ENCODE data around the gene NKD1.
A peak's percentile ranks its signal among the peaks of the same experiment; 100 is the strongest.

NKD1 gene

DNA sequence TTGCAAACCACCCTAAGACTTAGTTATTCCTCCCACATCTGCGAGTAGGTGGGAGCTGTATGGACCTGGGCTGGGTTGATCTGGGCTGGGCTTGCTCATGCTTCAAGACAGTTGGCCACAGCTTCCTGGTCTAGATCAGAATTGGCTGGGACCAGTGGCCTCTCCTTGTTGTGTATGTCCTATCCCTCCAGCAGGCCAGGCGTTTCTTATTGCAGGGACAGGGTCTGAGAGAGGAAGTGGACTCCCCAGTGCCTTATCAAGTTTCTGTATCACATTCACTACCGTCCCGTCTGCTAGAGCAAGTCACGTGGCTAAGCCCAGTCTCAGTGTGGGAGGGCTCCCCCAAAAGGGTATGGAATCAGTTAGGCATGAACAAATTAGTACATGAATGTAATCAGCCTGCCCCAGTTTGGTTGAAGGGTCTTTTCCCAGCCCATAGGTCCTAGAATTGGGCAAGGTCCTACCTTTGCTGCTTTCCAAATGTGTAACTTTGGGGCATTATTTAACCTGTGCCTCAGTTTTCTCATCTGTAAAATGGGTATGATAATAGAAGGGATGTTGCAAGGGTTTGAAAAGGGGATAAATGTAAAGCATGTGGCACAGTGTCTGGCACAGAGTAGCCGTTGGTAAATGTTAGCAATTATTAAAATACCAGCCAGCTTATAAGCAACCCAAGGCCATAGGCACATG is 36.0 kb downstream of the NKD1 start:
- DNase-seq: no peak

DNA sequence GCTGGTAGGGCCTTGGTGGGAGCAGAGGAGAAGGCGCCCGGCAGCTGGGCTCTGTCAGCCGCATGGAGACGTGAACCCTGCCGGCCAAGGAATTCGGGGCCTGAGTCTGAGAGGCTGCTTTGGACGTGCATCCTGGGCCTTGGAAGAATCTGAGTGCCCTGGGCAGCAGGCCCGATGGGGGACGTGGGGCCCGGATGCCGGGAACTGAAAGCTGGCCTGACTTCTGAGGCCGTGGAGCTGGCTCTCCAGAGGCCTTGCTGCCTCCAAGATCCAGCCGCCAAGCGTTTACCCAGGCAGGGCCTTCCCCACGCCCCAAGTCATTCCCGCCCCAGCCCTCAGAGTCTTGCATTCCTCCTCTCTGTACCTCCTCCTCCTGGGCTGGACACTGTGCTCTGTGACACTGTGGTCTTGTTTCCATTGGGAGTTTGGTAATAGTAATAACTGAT is 37.2 kb downstream of the NKD1 start:
- no peak for DNase-seq

DNA sequence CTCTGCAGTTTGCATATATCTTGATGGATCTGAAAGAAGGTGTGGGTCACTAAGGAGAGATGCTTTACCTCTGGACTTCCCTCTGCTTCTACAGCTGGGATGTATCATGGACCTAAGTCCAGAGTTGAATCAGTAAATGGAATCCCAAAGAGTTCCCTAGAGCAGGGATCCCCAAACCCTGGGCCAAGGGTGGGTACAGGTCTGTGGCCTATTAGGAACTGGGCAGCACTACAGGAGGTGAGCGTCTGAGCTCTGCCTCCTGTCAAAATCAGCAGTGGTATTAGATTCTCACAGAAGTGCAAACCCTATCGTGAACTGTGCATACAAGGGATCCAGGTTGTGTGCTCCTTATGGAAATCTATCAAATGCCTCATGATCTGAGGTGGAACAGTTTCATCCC is 39.3 kb downstream of the NKD1 start:
- DNase-seq: no peak

DNA sequence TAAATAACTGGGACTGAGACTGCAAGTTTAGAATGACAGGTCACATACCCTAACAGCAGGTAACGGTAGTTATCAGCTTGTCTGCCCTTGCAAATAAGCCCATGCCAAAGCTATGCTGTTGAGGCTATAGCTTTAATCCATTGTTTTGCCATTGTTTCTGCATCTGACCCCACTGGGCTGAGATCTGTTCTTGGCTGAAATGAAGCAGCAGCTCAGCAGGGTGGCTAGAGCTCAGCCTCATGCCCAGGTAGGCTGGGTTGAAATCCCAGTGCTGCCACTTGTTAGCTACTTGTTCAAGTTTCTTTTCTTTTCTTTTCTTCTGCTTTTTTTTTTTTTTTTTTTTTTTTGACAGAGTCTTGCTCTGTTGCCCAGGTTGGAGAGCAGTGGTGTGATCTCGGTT is 40.1 kb downstream of the NKD1 start:
- DNase-seq: no peak

DNA sequence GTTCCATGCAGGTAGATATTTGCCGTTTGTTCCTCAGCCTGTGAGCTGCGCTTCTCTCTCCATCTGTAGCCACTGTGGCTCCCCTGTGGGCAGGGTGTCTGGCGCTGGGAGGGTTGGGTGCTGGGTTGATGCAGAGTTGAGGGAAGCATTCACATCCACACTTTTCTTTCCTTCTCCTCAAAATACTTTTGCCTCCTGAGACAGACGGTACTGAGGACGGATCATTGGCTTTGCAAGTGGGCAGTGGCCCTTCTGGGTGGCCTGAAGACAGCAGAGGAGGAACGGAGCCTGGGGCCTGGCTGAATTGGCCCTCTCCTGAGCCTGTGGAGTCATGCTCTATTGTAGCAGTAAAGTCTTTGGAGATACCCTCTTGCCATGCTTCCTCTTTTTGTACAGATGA is 43.0 kb downstream of the NKD1 start:
- DNase-seq: no peak

DNA sequence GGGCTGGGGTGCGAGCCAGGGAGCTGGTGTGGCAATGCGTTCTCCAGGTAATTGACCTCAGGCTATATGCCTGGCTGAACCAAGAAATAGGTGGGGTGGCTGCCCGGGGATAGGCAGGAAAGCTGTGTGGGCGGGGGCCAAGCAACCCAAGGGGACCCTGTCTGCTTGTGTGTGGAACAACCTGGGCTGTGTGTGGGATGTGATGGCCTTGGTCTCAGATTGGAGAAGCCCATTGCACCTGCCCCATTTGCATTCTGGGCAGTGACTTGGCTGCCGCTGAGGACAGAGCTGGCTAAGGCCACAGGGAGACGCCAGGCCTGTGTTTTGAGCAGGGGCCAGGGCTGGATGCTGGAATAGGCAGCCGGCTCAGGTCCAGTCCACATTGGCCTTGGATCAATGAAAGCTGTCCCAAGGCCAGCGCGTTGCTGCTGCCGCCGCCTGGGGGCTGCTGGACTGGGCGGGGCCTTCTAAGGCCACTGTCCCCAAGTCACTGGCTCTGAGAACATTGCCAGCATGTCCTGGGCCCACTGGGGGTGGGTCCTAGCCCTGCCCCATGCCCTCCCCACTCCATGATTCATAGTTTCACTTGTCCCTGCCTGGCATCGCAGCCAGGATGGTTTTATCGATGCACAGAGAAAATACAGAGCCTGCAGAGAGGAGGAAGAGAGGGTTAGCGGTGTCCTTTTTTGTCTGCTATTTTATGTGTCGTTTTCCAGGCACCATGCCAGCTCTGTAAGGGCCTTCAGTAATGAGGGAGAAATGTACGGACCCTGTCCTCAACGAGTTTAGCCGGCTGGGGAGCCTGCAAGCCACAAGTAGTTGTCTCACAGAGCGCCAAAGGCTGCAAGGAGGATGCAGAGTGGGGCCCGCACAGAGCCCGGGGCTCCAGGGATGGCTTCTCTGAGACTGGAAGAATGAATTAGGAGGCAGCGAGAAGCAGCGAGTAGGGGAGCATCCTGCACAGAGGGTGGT is 43.9 kb downstream of the NKD1 start:
- DNase-seq: no peak

DNA sequence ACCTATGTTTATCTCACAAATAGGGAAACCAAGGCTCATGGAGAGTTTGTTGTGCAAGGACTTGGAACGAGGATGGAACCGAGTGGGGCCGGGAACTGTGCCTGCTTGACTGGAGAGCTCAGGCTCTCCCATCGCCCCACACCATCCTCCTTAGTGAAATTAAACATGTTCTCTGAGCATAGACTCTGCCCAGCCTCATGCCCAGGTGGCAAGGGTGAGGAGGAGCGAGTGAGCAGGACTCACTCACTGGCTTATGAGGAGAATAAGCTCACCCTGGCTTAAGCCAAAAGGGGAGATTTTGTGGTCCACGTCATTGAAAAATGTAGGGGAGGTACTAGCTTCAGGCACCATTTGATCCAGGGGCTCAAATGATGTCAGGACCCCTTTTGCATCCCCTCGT is 44.8 kb downstream of the NKD1 start:
- DNase-seq: no peak

DNA sequence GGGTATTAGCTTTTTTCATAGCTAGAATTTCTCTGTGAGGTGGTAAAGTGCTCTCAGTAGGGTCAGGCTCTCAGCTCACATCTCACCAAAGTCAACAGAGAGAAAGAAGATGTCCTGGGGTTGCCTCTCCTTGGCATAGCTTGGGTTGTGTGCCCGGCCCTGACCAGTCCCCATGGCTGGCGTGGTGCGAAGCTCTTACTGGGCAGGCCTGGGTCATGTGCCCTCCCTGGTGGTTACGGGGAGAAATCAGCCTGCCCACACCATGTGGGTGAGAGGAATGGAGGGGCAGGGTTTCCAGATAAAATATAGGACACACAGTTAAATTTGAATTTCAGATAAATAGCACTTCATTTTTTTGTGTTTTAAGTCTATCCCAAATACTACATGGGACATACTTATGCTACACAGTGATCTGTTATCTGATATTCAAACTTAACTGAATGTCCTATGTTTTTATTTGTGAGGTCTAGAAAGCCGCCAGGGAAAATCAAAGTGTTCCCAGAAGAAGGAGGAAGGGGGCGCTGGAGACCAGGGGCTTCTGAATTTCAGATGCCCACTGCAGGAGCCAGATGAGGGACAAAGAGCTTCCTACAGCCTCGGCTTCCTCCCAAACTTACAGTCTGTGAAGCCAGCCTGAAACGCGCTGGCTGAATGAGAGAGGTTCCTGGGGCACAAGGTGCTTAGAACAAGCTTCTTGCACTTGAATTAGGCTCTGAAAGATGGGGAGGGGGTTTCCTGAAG is 45.4 kb downstream of the NKD1 start:
- DNase-seq: no peak

DNA sequence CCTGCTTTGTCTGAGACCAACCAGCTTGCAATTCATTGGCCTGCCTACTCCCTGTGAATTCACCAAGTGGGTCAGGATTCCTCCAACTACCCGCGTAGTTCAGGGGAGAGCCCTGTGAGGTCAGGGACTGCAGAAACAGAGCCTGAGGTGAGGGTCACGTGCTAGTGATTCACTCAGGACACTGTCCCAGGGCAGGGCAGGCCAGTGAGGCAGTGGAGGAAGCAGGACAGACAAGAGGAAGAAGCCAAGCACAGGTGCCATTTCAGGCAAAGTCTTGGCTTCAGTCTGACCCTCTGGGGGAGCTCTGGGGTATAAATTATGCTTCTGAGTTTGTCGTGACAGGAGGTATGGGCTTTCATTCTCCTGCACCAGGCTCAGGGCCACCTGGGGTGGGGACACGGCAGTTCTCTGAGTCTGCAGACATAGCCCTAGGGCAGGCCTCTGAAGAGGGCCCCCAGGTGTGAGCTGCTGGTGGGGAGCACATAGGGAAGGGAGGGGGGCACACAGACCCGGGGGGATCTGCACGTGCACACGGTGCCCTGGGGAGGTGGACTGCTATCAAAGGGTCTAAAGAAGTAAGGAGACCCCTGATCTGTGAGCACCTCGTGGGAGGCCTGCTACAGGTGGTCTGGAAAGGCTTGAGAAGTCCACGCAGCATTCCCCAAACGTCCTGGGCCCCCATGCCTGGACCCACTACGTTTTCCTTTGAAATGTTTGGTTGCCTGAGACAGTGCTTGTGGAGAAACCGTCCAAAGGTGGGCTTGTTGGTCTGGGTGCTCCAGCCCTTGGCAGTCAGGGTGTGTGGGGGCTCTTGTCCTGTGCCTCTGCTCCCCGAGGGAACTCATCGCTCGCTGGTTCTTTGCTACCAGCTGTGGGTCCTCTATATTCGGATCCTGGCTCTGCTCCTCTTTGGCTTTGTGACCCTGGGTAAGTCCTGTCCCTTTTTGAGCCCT is 46.4 kb downstream of the NKD1 start:
- no peak for DNase-seq

DNA sequence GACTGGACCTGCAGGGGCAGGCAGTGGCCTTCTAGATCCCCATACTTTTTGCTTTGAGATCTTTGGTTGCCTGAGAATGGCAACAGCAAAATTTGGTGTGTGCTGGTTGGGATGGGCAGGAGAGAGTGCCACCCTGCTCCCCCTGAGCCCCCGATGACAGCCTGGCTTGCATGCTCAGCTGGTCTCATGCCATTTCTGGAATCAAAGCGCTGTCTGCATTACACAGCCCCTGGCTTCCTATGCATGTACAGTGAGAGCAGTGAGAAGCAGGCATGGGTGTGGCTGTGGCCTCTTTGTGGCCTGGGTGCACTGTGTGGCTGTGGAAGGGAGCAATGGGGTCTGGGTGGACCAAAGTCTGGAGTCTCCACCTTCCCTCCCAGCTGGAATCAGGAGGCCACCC is 47.7 kb downstream of the NKD1 start:
- no peak for DNase-seq

DNA sequence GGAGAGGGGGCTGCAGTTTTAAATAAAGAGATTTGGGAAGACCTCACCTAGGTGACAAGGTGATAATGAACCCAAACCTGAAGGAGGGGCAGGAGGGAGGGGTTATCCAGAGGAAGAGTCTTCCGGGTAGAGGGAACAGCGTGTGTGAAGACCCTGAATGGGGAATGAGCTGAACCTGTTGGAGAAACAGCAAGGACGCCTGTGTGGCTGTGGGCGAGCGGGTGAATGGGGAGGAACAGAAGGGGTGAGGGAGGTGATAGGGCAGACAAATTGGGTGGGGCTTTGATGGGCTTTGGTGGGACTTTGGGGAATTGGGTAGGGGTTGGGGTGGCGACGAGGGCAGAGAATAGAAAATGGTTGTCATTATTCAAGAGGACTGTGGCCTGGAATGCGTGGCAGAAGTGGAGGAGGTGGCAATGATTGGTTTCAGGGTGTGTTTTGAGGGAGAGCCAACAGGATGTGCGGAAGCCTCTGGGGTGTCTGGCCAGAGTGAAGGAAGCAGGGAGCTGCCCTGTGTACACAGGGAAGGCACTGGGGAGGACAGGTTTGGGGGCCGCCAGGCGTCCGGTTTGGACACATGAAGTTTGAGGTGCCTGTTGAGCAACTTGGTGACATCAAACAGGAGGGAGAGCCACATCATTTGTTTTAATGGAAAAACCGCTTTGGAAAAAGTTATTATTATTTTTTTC is 48.7 kb downstream of the NKD1 start:
- no peak for DNase-seq

DNA sequence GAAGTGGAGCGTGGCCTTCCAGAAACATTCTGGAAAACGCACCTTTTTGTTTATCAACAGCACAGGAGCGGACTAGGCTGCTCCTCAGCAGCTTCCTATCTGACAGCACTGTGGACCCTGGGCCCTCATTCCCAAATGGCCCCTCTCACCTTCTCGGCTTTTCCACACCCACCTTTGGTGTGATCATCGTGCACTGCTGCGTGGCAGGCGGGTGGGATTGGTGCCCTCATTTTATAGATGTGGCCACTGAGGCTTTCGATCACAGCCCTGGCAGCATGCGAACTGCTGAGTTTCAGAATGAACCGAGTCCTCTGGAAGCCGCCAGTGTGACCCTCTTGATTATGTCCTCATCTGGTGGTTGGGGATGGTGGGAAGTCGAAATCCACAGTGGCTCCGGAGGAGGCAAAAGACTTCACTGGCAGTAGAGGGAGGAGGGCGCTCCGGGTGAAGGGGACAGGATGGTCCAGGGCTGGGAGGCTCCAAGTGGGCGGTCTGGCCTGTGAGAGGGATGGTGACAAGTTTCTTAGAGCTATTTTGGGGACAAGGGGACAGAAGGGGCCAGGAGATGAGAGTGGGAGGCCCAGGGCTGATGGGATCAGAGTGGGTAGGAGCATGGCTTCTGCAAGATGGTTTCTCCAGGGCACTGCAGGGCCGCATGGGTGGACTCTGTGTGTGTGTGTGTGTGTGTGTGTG is 49.5 kb downstream of the NKD1 start:
- DNase-seq: no peak

DNA sequence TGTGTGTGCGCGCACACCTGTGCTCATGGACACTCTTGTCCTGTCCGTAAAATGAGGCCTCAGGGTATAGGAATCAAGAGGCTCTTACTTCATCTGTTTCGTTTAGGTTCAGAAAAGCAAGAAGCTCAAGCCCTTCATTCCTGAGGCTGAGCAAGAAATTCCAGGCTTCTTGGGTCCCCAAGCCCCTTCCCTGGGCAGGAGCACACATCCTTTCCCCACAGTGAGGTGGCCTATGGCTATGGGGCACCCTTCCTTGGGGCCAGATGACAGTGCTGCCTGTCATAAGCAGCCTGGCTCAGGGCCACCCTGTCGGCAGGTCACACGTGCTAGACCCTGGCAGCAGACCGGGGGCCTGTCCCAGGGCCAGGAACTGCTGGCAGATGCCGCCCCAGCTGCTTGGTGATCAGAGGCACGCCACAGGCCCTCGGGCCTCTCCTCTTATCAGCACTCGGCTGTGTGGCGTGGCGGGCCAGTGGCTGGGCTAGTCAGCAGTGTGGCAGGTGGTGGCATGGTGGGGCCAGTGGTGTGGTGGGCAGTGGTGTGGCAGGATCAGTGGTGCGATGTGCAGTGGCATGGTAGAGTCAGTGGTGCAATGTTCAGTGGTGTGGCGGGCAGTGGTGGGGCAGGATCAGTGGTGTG is 50.2 kb downstream of the NKD1 start:
- no peak for DNase-seq

DNA sequence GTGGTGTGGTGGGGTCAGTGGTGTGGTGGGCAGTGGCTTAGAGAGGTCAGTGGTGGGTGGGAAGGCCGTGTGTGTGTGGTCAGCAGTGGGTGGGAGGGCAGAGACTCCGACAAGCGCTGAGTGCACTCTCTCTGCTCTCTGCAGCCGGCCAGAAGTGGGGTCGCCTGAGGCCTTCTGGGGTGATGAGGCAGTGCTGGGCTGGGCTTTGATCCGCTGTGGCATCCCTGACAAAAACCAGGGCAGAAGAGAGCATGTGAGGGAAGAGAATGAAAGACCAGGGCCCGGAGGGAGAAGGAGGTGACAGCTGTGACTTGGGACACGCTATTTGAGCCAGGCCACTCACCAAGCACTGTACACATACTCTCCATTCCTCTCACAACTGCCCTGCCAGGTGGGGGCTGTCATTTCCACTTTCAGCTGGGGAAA is 50.8 kb downstream of the NKD1 start:
- no peak for DNase-seq

DNA sequence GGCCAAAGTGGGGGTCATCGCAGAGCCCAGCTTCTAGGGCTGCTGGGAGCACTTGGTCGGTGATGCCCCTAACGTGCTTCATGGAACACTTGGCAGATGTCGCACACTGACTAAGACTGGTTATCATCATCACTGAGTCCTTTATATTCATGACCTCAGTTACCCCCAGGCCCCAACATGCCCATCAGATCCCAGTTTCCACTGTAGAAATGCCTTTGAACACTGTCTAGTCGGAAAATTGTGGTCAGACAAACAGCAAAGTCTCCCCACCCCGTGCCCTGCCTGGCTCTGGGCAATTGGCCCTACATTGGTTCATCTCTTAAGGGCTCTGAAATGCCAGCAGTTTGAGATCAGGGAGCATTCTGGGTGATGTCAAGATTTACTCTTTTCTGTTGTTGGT is 51.3 kb downstream of the NKD1 start:
- no peak for DNase-seq

DNA sequence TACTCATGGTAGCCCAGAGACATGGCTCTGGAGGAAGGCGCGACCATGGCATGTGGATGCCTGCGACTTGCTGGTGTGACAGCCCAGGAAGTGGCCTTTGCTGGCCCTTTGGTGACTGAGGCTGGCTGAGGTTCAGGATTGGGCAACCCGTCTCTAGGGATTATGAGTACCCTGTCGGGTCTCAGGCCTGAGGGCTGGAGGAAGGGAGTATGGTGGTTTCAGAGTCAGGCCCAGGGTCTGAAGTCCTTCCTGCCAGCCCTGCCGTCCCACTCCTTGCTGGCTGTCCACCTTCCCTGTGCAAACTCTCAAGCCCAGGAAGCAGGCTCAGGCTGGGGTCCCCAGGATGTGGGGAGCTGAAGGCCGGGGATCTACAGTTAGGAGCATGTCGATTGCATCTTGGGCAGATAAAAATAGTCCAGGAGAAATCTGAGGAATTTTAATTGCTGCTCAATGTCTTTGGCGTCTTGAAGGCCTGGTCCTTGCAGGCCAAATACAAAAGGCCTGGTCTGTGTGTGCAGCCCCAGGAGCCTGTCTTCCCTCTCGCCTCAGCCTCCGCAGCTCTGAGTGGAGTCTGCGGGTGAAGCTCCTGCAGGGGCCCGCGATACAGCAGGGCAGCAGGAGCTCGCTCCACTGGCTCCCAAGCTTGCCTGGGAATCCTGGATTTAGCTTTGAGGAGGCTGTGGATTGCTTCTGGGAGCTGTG is 52.5 kb downstream of the NKD1 start:
- no peak for DNase-seq

DNA sequence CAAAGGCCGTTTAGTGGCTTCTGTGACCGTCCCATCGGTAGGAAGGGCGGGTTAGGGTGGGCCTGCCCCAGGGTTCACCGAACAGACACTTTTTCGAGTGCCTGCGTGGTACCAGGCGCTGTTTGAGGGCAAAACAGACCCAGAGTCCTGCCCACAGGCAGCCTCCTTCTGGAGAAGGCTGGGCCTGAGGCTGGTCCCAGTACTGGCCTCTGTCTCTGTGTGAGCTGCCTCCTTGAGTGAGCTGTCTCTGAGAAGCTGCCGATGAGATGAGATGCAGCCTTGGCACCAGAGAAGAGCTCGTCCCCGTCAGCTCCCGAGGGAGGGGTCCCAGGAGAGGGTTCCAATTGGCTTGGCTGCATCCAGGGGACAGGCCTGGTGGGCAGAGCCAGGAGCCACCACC is 53.1 kb downstream of the NKD1 start:
- no peak for DNase-seq

DNA sequence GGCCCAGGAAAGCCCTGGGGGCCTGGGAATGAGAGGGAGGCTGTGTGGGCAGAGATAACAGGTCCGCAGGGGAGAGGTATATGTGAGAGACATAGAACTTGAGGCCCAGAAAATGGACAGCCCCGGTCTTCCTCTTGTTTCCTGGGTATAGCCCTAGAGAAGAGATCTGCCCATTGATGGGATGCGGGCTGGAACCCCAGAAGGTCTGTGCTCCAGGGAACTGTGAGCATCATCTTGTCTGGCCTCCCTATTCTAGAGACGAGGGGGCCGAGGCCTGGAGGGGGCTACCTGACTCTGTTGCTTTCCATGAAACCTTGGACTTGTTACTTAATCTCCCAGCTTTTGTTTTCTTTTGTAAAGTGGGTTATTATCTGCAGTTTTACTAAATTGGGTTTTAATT is 53.9 kb downstream of the NKD1 start:
- DNase-seq: no peak

DNA sequence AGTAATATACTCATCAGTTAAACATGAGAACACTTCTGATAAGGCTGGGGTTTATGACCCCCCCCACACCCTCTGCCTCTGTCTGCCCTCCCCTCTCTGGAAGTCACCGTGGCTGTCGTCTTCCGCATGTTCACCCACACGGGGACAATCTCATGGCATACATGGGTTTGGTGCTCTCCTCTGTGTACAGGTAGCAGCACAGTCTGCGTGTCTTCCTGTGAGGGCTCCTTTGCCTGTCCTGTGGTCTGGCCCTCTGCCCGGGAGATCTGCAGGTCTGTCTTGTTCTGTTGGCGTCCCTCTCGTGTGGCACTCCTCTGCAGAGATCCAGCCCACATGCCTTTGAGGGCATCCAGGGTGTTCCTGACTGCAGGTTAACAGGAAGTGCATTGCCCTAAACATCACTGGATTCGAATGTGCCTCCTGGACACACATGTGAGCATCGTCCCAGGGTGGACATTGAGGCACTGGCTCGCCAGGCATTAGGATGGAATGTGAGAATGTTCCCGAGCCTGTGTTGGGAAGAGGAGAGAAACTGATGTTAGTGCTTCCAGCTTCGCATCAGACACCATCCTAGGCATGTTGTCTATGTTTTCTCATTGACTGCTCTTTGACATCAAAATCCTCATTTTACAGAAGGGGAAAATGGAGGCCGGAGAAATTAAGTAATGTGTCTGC is 54.5 kb downstream of the NKD1 start:
- DNase-seq: peak; percentile 42 to 46

Measured in CD4-positive, alpha-beta T cell treated with Interleukin-4 for 1 hour (primary cell).